Dermis blood vessel endothelial cell (primary cell): Measurements from ENCODE around the gene OR9A2. TPM values are rescaled to one million over a fixed set of nuclear protein-coding genes. Genes with fewer than 3 reads are reported as not detected.
"Not testable (repeated sequence)": the region's sequence is repeated elsewhere in the genome, so short reads cannot be mapped to it uniquely, and the experiment has no call there.

ENCODE experiments used
- DNase-seq: peaks from one replicate; pipeline ENCODE4 v3.0.0; 2010
- total RNA-seq: library from RNA; depleted of rRNA; stranded (reverse); fragments of >200 nt; gene quantifications from 2 replicates; pipeline ENCODE4 v1.2.3, GENCODE V29; 2014

The OR9A2 gene
- total RNA-seq, 1 donor from 2014 or later, result not detected

- no peak for DNase-seq
Measured at GRCh38 chr7:143016996-143017395, 9.9 kb downstream of the OR9A2 start.

GRCh38 chr7:143015926-143016490 lies 10.9 kb downstream of the OR9A2 start:
- no peak for DNase-seq

- no peak for DNase-seq
Measured at GRCh38 chr7:143015084-143015483, 11.8 kb downstream of the OR9A2 start.

- peak; percentile 52 for DNase-seq
Measured at GRCh38 chr7:143013893-143014292, 13.0 kb downstream of the OR9A2 start.

- no peak for DNase-seq
Measured at GRCh38 chr7:143013473-143013872, 13.5 kb downstream of the OR9A2 start.

GRCh38 chr7:143012409-143012808 lies 14.5 kb downstream of the OR9A2 start:
- DNase-seq, result no peak

GRCh38 chr7:143012001-143012400 lies 14.9 kb downstream of the OR9A2 start:
- no peak for DNase-seq

- peak; percentile 87 for DNase-seq
Measured at GRCh38 chr7:143008007-143008901, 18.7 kb downstream of the OR9A2 start.

- no peak for DNase-seq
Measured at GRCh38 chr7:143005632-143006260, 21.2 kb downstream of the OR9A2 start.

GRCh38 chr7:143003393-143004051 lies 23.4 kb downstream of the OR9A2 start:
- peak; percentile 69 for DNase-seq

GRCh38 chr7:143002898-143003297 lies 24.0 kb downstream of the OR9A2 start:
- DNase-seq, result no peak

- DNase-seq, result peak; percentile 47
Measured at GRCh38 chr7:143002106-143002505, 24.8 kb downstream of the OR9A2 start.

- no peak for DNase-seq
Measured at GRCh38 chr7:143000648-143001047, 26.3 kb downstream of the OR9A2 start.

GRCh38 chr7:142999793-143000192 lies 27.1 kb downstream of the OR9A2 start:
- no peak for DNase-seq

GRCh38 chr7:142998966-142999365 lies 28.0 kb downstream of the OR9A2 start:
- DNase-seq, result no peak

- DNase-seq, result no peak
Measured at GRCh38 chr7:142997456-142997989, 29.4 kb downstream of the OR9A2 start.

GRCh38 chr7:142992427-142992826 lies 34.5 kb downstream of the OR9A2 start:
- no peak for DNase-seq

GRCh38 chr7:142984297-142984696 lies 42.6 kb downstream of the OR9A2 start:
- no peak for DNase-seq

- DNase-seq, result no peak
Measured at GRCh38 chr7:142983825-142984224, 43.1 kb downstream of the OR9A2 start.

- DNase-seq, result not testable (repeated sequence)
Measured at GRCh38 chr7:142978402-142978801, 48.5 kb downstream of the OR9A2 start.
